GM10266 (cell line): ENCODE data around the gene ELOA.
A peak's percentile ranks its signal among the peaks of the same experiment; 100 is the strongest.

Experiments used
- DNase-seq: peaks from one replicate; pipeline ENCODE4 v3.0.0; 2012; ENCODE audit errors: extremely low spot score
- CTCF ChIP-seq: IDR thresholded peaks from 2 replicates; pipeline ENCODE4 v1.5.1; 2012; ENCODE audit warnings: mild to moderate bottlenecking, low read depth; ENCODE audit not compliant: control insufficient read depth, insufficient read depth; ENCODE audit errors: missing control alignments

Gene ELOA

GRCh38 chr1:23743287-23744152 lies at the start of gene ELOA:
ELOA (plus strand) TSS chr1:23743471; CDS start chr1:23743504, 33 bp downstream.
- no peak for TF ChIP-seq CTCF
- peak; percentile 95 for DNase-seq

- TF ChIP-seq CTCF, result no peak
- no peak for DNase-seq
Observed at GRCh38 chr1:23693599-23693998, 49.7 kb upstream of the ELOA start.

- no peak for DNase-seq
- no peak for TF ChIP-seq CTCF
Observed at GRCh38 chr1:23694371-23694770, 48.9 kb upstream of the ELOA start.

GRCh38 chr1:23695667-23696066 lies 47.6 kb upstream of the ELOA start:
- DNase-seq, result no peak
- TF ChIP-seq CTCF, result no peak

- DNase-seq, result no peak
- no peak for TF ChIP-seq CTCF
Observed at GRCh38 chr1:23696335-23696989, 46.8 kb upstream of the ELOA start.

GRCh38 chr1:23698466-23698865 lies 44.8 kb upstream of the ELOA start:
- no peak for DNase-seq

More at GRCh38 chr1:23698466-23698865, 44.8 kb upstream of the ELOA start:
- no peak for TF ChIP-seq CTCF
